ENCODE results near the gene RAP1GAP2. TPM values are rescaled to one million over a fixed set of nuclear protein-coding genes. Genes with fewer than 3 reads are reported as not detected.

The RAP1GAP2 gene
- total and polyA plus RNA-seq, 2 of the 8 experiments (the other 6 are each of a cell fraction or from before 2014, with no cell fraction given): 24.0 to 63.8 TPM

GRCh38 chr17:3037259-3037658 is 241.0 kb downstream of the RAP1GAP2 start:
- CTCF ChIA-PET (ENCODE audit: partially characterized antibody): interaction anchor here (0.5 to 1.5 kb wide), 2 partner anchors 11 to 604 kb away, joined by 3 to 5 read pairs; no protein-coding TSS in a partner anchor
- Histone ChIP-seq H3K79me1 (ENCODE audit: low read depth, low read length) (no peaks in the 10 kb centered on the region), H2AK5ac (ENCODE audit: low read depth, low read length) (no peak overlapping the region), H3K4ac (replicated peaks; ENCODE audit: insufficient read length, low read depth, low read length) (no peak overlapping the region), H3K23me2 (ENCODE audit: low read depth, low read length) (no peaks in the 10 kb centered on the region), H4K8ac (ENCODE audit: extremely low read depth, insufficient read depth, low read length) (no peak overlapping the region), H3K23ac (ENCODE audit: insufficient read length) (no peak overlapping the region), H3K14ac (ENCODE audit: insufficient read length) (no peak overlapping the region), H3K56ac (replicated peaks; ENCODE audit: insufficient read length, low read depth, low read length) (no peak overlapping the region), H3K9me3 (ENCODE audit: insufficient read depth in 2 of 2, low read depth in 1 of 2, low read length in 1 of 2) (no peaks in the 10 kb centered on the region), H2BK120ac (replicated peaks; ENCODE audit: low read depth, low read length) (no peak overlapping the region), H2BK12ac (ENCODE audit: low read depth, low read length) (no peak overlapping the region), H3K36me3 (ENCODE audit: control insufficient read depth in 2 of 4, insufficient read depth in 4 of 4, low read length in 3 of 4) (0 out of 8 replicates have a peak, but pooled peaks cover 0 to 2% (median 0%) of the 10 kb centered on the region in 4 experiments), H2BK5ac (ENCODE audit: low read depth, low read length) (no peak overlapping the region), H3K4me1 (replicated peaks in 1 of 4; ENCODE audit: control insufficient read depth in 3 of 4, insufficient read depth in 4 of 4, low read length in 3 of 4) (no peaks in the 10 kb centered on the region; a peak in 1 of 7 replicates), H2BK15ac (ENCODE audit: low read length) (no peak overlapping the region), H3K27me3 (replicated peaks in 1 of 4; ENCODE audit: control insufficient read depth in 3 of 4, extremely low read depth in 1 of 4, insufficient read depth in 3 of 4, low read length in 3 of 4) (no peaks in the 10 kb centered on the region), H3K4me3 (ENCODE audit: extremely low read depth in 1 of 4, insufficient read depth in 2 of 4, low read depth in 3 of 4, low read length in 4 of 4) (no peak overlapping the region), H3K4me2 (ENCODE audit: insufficient read depth in 1 of 2, low read depth in 2 of 2, low read length in 2 of 2) (no peak overlapping the region), H3K79me2 (ENCODE audit: control insufficient read depth in 1 of 2, insufficient read depth in 2 of 2, low read length in 2 of 2) (no peaks in the 10 kb centered on the region), H4K91ac (replicated peaks; ENCODE audit: insufficient read length, low read length) (no peak overlapping the region), H2BK20ac (ENCODE audit: low read length) (no peak overlapping the region), H4K20me1 (replicated peaks in 1 of 2; ENCODE audit: control insufficient read depth in 1 of 2, insufficient read depth in 2 of 2, low read length in 2 of 2) (peaks cover 2% of the 10 kb centered on the region in 2 experiments), H3K27ac (ENCODE audit: low read depth, low read length) (no peak overlapping the region), H2AFZ (ENCODE audit: low read length) (no peak overlapping the region), H4K5ac (ENCODE audit: insufficient read length, low read depth, low read length) (no peak overlapping the region), H3K18ac (ENCODE audit: extremely low read depth, low read length) (no peak overlapping the region), H3K9ac (replicated peaks in 1 of 4; ENCODE audit: extremely low read depth in 1 of 4, low read depth in 3 of 4, low read length in 3 of 4) (no peak overlapping the region)
- no peak for TF ChIP-seq KDM1A (IDR thresholded peaks at IDR 0.05; ENCODE audit: borderline replicate concordance, low read length)
- no peak for DNase-seq (ENCODE audit: low read depth in 1 of 2, low spot score in 2 of 2)
- FAIRE-seq: no peak
- POLR2A ChIA-PET (ENCODE audit: partially characterized antibody): interaction anchor here (0.7 kb wide), 1 partner anchor 95 kb away, joined by 4 read pairs; no protein-coding TSS in a partner anchor
- WGBS, 2 experiments (ENCODE audit: extremely low coverage in 1 of 2, insufficient coverage in 1 of 2, insufficient read length in 1 of 2, insufficient replicate concordance in 2 of 2, low coverage in 1 of 2, low lambda C conversion rate in 2 of 2, missing lambda C conversion rate in 1 of 2): 92% methylated on average over 9 of the region's 9 CpGs; no CpG with 5 or more reads in 1 of the 2 experiments
